PC-9 (cell line): ENCODE results near the gene ELMO1. TPM values are rescaled to one million over a fixed set of nuclear protein-coding genes. Genes with fewer than 3 reads are reported as not detected.

Experiments used
- BruUV-seq: library from RNA; stranded (reverse); fragments of 400-500 nt; replicated peaks from 2 replicates; lab custom pipeline; 2021; lab: Mats Ljungman, UMichigan
- CTCF ChIA-PET: fragments of 300-600 bp; sonication (Branson Sonifier 250); formaldehyde crosslinking; loops from one replicate; lab custom pipeline; 2022; ENCODE audit warnings: antibody characterized with exemption; lab: Charles Lee
- POLR2A ChIA-PET: fragments of 300-600 bp; sonication (Branson Sonifier 250); formaldehyde crosslinking; loops from one replicate; lab custom pipeline; 2022; ENCODE audit warnings: antibody characterized with exemption; ENCODE audit not compliant: unreplicated experiment; lab: Charles Lee
- DNase-seq, 2 experiments: peaks; one replicate each; pipeline versions ENCODE4 v3.0.0 to v3.0.0-alpha.2; 2015 to 2022; ENCODE audit warnings: mixed read lengths in 1 of 2
- H2AFZ ChIP-seq: fragments of 200-600 bp; sonication (generic); 2 replicates; pipeline ENCODE4 v1.8.1; 2017; ENCODE audit warnings: antibody characterized with exemption
- H3F3A ChIP-seq: fragments of 200-600 bp; sonication (generic); 2 replicates; pipeline ENCODE4 v1.8.1; 2017; ENCODE audit warnings: antibody characterized with exemption, mild to moderate bottlenecking, low read depth; ENCODE audit not compliant: insufficient read depth
- H3K27ac ChIP-seq: fragments of 200-600 bp; sonication (generic); 2 replicates; pipeline ENCODE4 v1.6.1; 2016; ENCODE audit warnings: mixed run types
- H3K27me3 ChIP-seq: fragments of 200-600 bp; sonication (generic); 2 replicates; pipeline ENCODE4 v1.6.1; 2016; ENCODE audit warnings: low read depth, mixed run types; ENCODE audit not compliant: insufficient read depth
- H3K36me3 ChIP-seq: fragments of 200-600 bp; sonication (generic); 2 replicates; pipeline ENCODE4 v1.6.1; 2016; ENCODE audit warnings: low read depth, mixed run types
- H3K4me1 ChIP-seq: fragments of 200-600 bp; sonication (generic); replicated peaks from 2 replicates; pipeline ENCODE4 v1.6.1; 2016; ENCODE audit warnings: mixed run types; ENCODE audit not compliant: insufficient read depth
- H3K4me2 ChIP-seq: fragments of 200-600 bp; sonication (generic); 2 replicates; pipeline ENCODE4 v1.6.1; 2017; ENCODE audit warnings: mixed run types
- H3K4me3 ChIP-seq: fragments of 200-600 bp; sonication (generic); 2 replicates; pipeline ENCODE4 v1.6.1; 2016; ENCODE audit warnings: mixed run types
- H3K79me2 ChIP-seq: fragments of 200-600 bp; sonication (generic); 2 replicates; pipeline ENCODE4 v1.6.1; 2017; ENCODE audit warnings: low read depth, mixed run types
- H3K9me2 ChIP-seq: fragments of 200-600 bp; sonication (generic); 2 replicates; pipeline ENCODE4 v1.8.1; 2017; ENCODE audit warnings: mild to moderate bottlenecking; ENCODE audit not compliant: insufficient read depth
- H3K9me3 ChIP-seq: fragments of 200-600 bp; sonication (generic); 2 replicates; pipeline ENCODE4 v1.8.1; 2016; ENCODE audit warnings: low read depth; ENCODE audit not compliant: insufficient read depth
- H4K20me1 ChIP-seq: fragments of 200-600 bp; sonication (generic); 2 replicates; pipeline ENCODE4 v1.8.1; 2017; ENCODE audit not compliant: insufficient read depth
- CTCF ChIP-seq: fragments of 200-600 bp; sonication (generic); conservative IDR thresholded peaks from 2 replicates; pipeline ENCODE4 v1.6.1; 2017; ENCODE audit warnings: mixed run types, antibody characterized with exemption, mild to moderate bottlenecking, moderate library complexity
- EZH2 ChIP-seq: fragments of 200-600 bp; sonication (generic); IDR thresholded peaks from 2 replicates; pipeline ENCODE4 v1.8.0; 2017; ENCODE audit warnings: antibody characterized with exemption, low read depth
- intact Hi-C: fragments of 100-400 bp; cut with micrococcal nuclease; formaldehyde crosslinking; loops from one replicate; pipeline ENCODE4 v1.10.0; 2022; ENCODE audit not compliant: unreplicated experiment
- total RNA-seq: library from RNA; stranded (reverse); gene quantifications from 2 replicates; pipeline ENCODE4 v1.2.3, GENCODE V29; 2021

The ELMO1 gene
- total RNA-seq, 1 experiment from 2014 or later: 4.8 TPM

- ChIA-PET POLR2A (no interaction called here), CTCF (no interaction called here)
- DNase-seq: no peak
- no peaks in the 10 kb centered on the region for H3K36me3 ChIP-seq
- H3K27me3 ChIP-seq: no peaks in the 10 kb centered on the region
- intact Hi-C loops: no loop called here
- H3K4me2 ChIP-seq: no peak overlapping the region
- TF ChIP-seq CTCF: no peak
- no peak for TF ChIP-seq EZH2
- H3K27ac ChIP-seq: no peak overlapping the region
- no peaks in the 10 kb centered on the region for H3K9me3 ChIP-seq
- H3K79me2 ChIP-seq: no peaks in the 10 kb centered on the region
- H3K9me2 ChIP-seq: no peaks in the 10 kb centered on the region; the same call in 1 of the 2 replicates
- H4K20me1 ChIP-seq: no peaks in the 10 kb centered on the region
- no peaks in the 10 kb centered on the region for H3K4me1 ChIP-seq
- H2AFZ ChIP-seq: no peak overlapping the region
- H3F3A ChIP-seq: no peaks in the 10 kb centered on the region
- no peak overlapping the region for H3K4me3 ChIP-seq
- BruUV-seq: no TSS peak
Measured at GRCh38 chr7:36898186-36898585, 550.5 kb downstream of the ELMO1 start.

- Histone ChIP-seq H3K4me3 (no peak overlapping the region), H4K20me1 (no peaks in the 10 kb centered on the region), H3K4me2 (no peak overlapping the region), H3F3A (no peaks in the 10 kb centered on the region), H3K27me3 (no peaks in the 10 kb centered on the region), H3K36me3 (no peaks in the 10 kb centered on the region), H3K4me1 (no peaks in the 10 kb centered on the region), H3K9me2 (no peaks in the 10 kb centered on the region), H2AFZ (no peak overlapping the region), H3K27ac (no peak overlapping the region), H3K9me3 (no peaks in the 10 kb centered on the region), H3K79me2 (no peaks in the 10 kb centered on the region)
- intact Hi-C loops: no loop called here
- CTCF ChIA-PET: no interaction called here
- DNase-seq: no peak
- TF ChIP-seq EZH2: no peak
- no peak for TF ChIP-seq CTCF
- POLR2A ChIA-PET: no interaction called here
- BruUV-seq: no TSS peak
Measured at GRCh38 chr7:36896956-36897590, 551.6 kb downstream of the ELMO1 start.

GRCh38 chr7:36896418-36896817 is 552.2 kb downstream of the ELMO1 start:
- CTCF ChIA-PET: no interaction called here
- no TSS peak for BruUV-seq
- POLR2A ChIA-PET: no interaction called here

More at GRCh38 chr7:36896418-36896817, 552.2 kb downstream of the ELMO1 start:
- no peaks in the 10 kb centered on the region for H3K9me3 ChIP-seq
- H2AFZ ChIP-seq: no peak overlapping the region
- no peaks in the 10 kb centered on the region for H3K4me1 ChIP-seq
- H3K4me3 ChIP-seq: no peak overlapping the region
- no peaks in the 10 kb centered on the region for H4K20me1 ChIP-seq
- intact Hi-C loops: no loop called here
- H3K27ac ChIP-seq: no peak overlapping the region
- H3K9me2 ChIP-seq: no peaks in the 10 kb centered on the region
- H3K36me3 ChIP-seq: no peaks in the 10 kb centered on the region
- no peaks in the 10 kb centered on the region for H3K27me3 ChIP-seq
- DNase-seq: no peak
- no peaks in the 10 kb centered on the region for H3K79me2 ChIP-seq
- TF ChIP-seq EZH2: no peak
- TF ChIP-seq CTCF: no peak
- H3K4me2 ChIP-seq: no peak overlapping the region
- H3F3A ChIP-seq: no peaks in the 10 kb centered on the region
